ENCODE results near the gene RACGAP1.

Gene RACGAP1

DNA sequence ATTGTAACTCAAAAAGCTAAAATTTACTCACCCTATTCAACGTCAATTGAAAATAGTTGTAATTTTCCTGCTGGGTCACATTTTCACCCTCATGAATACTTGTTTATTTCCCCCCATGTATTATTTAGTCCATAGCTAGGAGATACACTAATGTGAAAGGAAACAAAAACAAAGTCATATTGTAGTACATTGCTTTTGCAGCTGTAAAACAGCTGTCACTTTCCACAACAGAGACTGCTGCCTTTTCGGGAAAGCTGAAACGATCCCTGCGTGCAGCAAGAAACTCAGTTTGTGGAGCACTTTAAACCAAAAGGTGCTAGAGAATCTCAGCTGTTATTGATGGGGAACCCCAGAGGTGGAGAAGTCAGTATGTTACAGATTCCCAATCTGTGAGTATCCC lies 4.3 kb downstream of the RACGAP1 start:
- Histone ChIP-seq H3K4me3 (replicated peaks; ENCODE audit: insufficient read depth, low read length) (no peak overlapping the region), H3K27me3 (ENCODE audit: insufficient read depth, poor library complexity, severe bottlenecking) (no peaks in the 10 kb centered on the region), H3K27ac (replicated peaks) (no peak overlapping the region)
- no peak for TF ChIP-seq GABPA (IDR thresholded peaks at IDR 0.05; ENCODE audit: low read depth)
- TF ChIP-seq, protein P1, sequence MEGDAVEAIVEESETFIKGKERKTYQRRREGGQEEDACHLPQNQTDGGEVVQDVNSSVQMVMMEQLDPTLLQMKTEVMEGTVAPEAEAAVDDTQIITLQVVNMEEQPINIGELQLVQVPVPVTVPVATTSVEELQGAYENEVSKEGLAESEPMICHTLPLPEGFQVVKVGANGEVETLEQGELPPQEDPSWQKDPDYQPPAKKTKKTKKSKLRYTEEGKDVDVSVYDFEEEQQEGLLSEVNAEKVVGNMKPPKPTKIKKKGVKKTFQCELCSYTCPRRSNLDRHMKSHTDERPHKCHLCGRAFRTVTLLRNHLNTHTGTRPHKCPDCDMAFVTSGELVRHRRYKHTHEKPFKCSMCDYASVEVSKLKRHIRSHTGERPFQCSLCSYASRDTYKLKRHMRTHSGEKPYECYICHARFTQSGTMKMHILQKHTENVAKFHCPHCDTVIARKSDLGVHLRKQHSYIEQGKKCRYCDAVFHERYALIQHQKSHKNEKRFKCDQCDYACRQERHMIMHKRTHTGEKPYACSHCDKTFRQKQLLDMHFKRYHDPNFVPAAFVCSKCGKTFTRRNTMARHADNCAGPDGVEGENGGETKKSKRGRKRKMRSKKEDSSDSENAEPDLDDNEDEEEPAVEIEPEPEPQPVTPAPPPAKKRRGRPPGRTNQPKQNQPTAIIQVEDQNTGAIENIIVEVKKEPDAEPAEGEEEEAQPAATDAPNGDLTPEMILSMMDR (IDR thresholded peaks at IDR 0.05; ENCODE audit: insufficient read depth, low read length): no peak
- TF ChIP-seq POLR2AphosphoS5 (IDR thresholded peaks at IDR 0.05; ENCODE audit: low read depth): no peak
- TF ChIP-seq, protein P2, sequence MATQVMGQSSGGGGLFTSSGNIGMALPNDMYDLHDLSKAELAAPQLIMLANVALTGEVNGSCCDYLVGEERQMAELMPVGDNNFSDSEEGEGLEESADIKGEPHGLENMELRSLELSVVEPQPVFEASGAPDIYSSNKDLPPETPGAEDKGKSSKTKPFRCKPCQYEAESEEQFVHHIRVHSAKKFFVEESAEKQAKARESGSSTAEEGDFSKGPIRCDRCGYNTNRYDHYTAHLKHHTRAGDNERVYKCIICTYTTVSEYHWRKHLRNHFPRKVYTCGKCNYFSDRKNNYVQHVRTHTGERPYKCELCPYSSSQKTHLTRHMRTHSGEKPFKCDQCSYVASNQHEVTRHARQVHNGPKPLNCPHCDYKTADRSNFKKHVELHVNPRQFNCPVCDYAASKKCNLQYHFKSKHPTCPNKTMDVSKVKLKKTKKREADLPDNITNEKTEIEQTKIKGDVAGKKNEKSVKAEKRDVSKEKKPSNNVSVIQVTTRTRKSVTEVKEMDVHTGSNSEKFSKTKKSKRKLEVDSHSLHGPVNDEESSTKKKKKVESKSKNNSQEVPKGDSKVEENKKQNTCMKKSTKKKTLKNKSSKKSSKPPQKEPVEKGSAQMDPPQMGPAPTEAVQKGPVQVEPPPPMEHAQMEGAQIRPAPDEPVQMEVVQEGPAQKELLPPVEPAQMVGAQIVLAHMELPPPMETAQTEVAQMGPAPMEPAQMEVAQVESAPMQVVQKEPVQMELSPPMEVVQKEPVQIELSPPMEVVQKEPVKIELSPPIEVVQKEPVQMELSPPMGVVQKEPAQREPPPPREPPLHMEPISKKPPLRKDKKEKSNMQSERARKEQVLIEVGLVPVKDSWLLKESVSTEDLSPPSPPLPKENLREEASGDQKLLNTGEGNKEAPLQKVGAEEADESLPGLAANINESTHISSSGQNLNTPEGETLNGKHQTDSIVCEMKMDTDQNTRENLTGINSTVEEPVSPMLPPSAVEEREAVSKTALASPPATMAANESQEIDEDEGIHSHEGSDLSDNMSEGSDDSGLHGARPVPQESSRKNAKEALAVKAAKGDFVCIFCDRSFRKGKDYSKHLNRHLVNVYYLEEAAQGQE (IDR thresholded peaks at IDR 0.05; ENCODE audit: insufficient replicate concordance, low read depth): no peak
- no peak for TF ChIP-seq SPI1 (IDR thresholded peaks at IDR 0.05; ENCODE audit: borderline replicate concordance, low read depth)
- DNase-seq (ENCODE audit: low read depth in 1 of 2, low spot score in 1 of 2): no peak

DNA sequence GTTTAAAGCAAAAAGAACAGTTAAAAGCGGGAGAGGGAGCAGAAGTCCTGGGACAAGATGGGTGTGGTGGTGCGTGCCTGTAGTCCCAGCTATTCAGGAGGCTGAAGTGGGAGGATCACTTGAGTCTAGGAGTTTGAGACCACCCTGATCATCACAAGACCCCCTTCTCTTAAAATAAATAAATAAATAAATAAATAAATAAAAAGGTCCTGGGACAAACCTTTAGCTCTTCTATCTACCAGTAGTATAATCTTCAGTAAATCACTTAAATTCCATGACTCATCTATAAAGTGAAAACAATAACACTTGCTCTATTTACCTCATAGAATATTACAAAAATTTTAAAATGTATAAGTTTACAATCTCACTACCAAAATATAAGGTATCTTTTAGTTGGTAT lies 5.8 kb downstream of the RACGAP1 start:
- no peaks in the 10 kb centered on the region for H3K27me3 ChIP-seq (ENCODE audit: insufficient read depth, poor library complexity, severe bottlenecking)
- no peak for DNase-seq (ENCODE audit: low read depth in 1 of 2, low spot score in 1 of 2)
- no peak for TF ChIP-seq POLR2AphosphoS5 (IDR thresholded peaks at IDR 0.05; ENCODE audit: low read depth)
- no peak for TF ChIP-seq GABPA (IDR thresholded peaks at IDR 0.05; ENCODE audit: low read depth)
- TF ChIP-seq, protein P1 (IDR thresholded peaks at IDR 0.05; ENCODE audit: insufficient read depth, low read length): no peak
- no peak for TF ChIP-seq SPI1 (IDR thresholded peaks at IDR 0.05; ENCODE audit: borderline replicate concordance, low read depth)
- TF ChIP-seq, protein P2 (IDR thresholded peaks at IDR 0.05; ENCODE audit: insufficient replicate concordance, low read depth): no peak
- no peak overlapping the region for H3K27ac ChIP-seq (replicated peaks)
- H3K4me3 ChIP-seq (replicated peaks; ENCODE audit: insufficient read depth, low read length): no peak overlapping the region

DNA sequence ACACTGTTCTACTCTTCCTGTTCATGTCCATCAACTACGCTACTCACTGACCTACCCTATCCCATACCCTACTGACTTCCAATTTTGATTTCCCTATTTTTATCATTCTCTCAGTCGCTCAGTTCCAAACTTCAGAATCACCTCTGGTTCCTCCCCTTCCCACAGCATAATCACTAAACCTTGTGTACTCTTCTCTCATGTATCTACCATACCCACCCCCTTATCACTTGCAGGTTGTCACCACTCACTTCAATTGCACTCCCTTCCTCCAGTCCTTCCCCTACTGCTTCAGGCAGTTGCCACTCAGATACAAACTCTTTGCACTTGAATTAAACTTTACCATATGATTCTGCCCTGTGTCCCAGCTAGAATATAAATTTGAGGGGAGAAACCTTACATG lies 6.3 kb downstream of the RACGAP1 start:
- no peaks in the 10 kb centered on the region for H3K27me3 ChIP-seq (ENCODE audit: insufficient read depth, poor library complexity, severe bottlenecking)
- H3K4me3 ChIP-seq (replicated peaks; ENCODE audit: insufficient read depth, low read length): no peak overlapping the region
- TF ChIP-seq, protein P1 (IDR thresholded peaks at IDR 0.05; ENCODE audit: insufficient read depth, low read length): no peak
- TF ChIP-seq, protein P2 (IDR thresholded peaks at IDR 0.05; ENCODE audit: insufficient replicate concordance, low read depth): no peak
- TF ChIP-seq SPI1 (IDR thresholded peaks at IDR 0.05; ENCODE audit: borderline replicate concordance, low read depth) (no peak), GABPA (IDR thresholded peaks at IDR 0.05; ENCODE audit: low read depth) (no peak)
- DNase-seq (ENCODE audit: low read depth in 1 of 2, low spot score in 1 of 2): no peak
- no peak overlapping the region; the same call in 1 of the 2 replicates for H3K27ac ChIP-seq (replicated peaks)

Data from HL-60 (cell line).